OCI-M1 (cell line): ENCODE data around the gene CIITA.

Experiments
- DNase-seq: peaks from one replicate; lab custom pipeline; 2025; lab: John Stamatoyannopoulos, UW

The CIITA gene

GRCh38 chr16:10878644-10879501 lies 1.9 kb downstream of the CIITA start:
- DNase-seq = peak; percentile 85

DNA sequence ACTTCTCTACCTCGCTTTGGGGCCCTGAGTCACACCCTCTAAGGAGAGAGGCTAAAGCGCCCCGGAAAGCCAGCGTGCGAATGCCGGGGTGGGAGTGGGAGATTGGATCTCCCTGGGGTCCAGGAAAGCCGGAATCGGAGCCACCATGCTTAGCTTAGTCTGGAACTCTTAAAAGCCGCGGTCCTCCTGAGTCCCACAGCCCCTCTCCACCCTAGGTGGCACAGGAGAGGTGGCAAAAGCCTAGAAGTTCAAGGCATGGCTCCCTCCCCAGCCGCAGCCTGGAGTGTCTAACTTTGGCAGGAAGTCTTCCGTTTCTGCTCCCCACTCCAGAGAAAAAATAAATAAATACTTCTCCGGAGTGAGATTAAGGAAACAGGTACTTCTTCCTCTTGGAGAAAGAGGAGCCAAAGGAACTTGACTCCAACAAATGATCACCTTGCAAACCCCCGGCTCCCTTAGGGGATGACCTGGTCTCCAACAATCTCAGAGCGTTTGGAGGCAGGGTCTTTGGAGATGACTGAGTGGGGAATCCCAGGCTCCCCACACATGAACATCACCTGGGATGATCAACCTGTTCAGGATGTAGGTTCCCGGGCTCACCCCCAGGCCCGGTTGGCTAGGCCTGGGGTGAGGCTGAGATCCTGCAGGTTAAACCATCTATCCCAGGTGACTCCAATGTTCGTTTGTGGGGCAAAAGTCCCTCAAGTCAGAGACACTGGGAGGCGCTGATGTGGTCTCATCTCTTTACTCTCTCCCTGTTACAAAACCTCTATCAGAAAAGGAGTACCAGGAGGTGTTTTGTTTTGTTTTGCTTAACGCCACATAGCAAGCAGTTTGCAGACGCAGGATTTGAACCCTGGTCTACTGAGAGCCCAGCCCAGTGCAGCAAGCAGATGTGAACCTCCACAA lies 2.9 kb downstream of the CIITA start:
- peak; percentile 38 for DNase-seq

- peak; percentile 38 for DNase-seq
Measured at GRCh38 chr16:10880594-10881452, 3.8 kb downstream of the CIITA start.

DNA sequence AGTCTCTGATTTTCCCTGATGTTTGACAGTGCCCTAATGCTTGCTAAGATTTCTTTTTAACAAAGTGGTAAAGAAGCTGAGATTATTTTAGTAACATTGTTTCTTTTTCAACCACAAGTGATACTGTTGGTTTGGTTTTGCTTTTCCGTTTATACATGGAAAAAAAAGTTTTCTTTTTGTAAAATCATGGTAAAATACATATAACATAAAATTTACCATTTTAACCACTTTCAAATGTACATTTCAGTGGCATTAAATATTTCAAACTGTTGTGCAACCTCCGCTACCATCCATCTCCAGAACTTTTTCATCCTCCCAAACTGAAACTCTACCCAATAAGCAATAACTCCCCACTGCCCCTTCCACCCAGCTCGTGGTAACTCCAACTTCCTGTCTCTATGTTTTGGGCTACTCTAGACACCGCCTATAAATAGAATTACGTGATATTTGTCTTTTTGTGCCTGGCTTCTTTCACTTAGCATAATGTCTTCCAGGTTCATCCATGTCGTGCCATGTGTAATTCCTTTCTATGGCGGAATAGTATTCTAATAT lies 4.6 kb downstream of the CIITA start:
- no peak for DNase-seq

- DNase-seq = peak; percentile 47
Measured at GRCh38 chr16:10883004-10883403, 6.0 kb downstream of the CIITA start.

GRCh38 chr16:10885246-10885645 lies 8.2 kb downstream of the CIITA start:
- DNase-seq = no peak

- no peak for DNase-seq
Measured at GRCh38 chr16:10888320-10888937, 11.4 kb downstream of the CIITA start.

GRCh38 chr16:10889855-10890254 lies 12.9 kb downstream of the CIITA start:
- DNase-seq = no peak

DNA sequence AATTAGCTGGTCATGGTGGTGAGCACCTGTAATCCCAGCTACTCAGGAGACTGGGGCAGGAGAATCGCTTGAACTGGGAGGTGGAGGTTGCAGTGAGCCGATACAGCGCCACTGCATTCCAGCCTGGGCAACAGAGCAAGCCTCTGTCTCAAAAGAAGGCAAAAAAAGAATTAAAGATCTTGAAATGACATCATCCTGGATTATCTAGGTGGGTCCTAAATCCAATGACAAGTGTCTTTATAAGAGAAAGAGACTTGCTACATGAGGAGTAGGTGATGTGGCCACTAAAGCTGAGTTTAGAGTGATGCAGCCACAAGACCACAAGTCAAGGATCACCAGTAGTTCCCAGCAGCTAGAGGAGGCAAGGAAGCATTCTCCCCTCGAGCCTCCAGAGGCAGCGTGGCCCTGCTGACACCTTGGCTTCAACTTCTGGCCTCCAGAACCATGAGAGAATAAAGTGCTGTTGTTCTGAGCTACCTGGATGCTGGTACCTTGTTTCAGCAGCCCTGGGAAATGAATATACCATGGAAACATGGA lies 15.8 kb downstream of the CIITA start:
- no peak for DNase-seq

GRCh38 chr16:10895053-10895946 lies 18.3 kb downstream of the CIITA start:
- peak; percentile 50 for DNase-seq

DNA sequence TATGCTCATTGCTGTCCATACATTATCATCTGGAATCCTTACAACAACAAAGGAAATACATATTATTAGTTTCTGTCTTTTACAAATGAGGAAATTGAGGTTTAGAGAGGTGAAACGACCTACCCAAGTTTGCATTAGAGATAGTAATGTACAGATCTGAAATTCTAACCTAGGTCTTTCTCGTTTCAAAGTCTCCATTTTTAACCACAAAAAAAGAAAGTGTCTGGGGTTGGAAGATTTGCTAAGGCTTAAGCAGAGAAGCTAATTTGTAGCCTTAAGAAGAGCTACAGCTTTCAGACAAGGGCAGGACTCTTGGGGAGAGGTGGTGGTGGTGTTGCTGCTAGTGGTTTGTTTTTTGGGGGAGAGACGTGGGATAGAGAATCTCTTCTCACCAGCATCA lies 19.2 kb downstream of the CIITA start:
- no peak for DNase-seq

GRCh38 chr16:10896723-10897122 lies 19.7 kb downstream of the CIITA start:
- DNase-seq = no peak

DNA sequence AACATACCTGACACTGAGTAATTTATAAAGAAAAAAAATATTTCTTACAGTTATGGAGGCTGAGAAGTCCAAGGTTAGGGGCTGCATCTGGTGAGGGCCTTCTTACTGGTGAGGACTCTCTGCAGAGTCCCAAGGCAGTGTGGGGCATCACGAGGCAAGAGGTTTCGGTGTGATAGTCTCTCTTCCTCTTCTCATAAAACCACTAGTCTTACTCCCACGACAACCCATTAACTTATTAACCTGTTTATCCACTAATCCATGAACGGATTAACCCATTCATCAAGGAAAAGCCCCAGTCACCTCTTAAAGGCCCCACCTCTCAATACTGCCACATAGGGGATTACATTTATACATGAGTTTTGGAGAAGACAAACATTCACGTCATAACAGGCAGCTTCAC lies 20.1 kb downstream of the CIITA start:
- DNase-seq = no peak

DNA sequence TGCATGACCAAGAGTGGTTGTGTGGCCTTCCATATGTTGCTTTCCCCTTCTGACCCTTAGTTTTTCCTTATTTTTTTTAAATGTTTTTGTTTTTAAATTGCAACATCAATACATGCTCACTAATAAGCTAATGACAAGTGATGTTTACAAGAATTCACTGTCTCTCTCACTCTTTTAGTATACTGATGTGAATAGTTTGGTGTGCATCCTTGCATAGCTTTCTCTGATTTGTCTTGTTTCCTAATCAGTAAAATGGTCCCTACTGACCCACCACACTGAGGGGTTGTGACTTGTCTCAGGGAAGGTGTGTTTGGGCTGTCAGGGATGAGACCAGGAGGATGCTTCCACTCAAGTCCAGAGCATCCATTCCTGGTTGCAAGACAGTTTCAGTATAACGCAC lies 26.0 kb downstream of the CIITA start:
- DNase-seq = no peak

DNA sequence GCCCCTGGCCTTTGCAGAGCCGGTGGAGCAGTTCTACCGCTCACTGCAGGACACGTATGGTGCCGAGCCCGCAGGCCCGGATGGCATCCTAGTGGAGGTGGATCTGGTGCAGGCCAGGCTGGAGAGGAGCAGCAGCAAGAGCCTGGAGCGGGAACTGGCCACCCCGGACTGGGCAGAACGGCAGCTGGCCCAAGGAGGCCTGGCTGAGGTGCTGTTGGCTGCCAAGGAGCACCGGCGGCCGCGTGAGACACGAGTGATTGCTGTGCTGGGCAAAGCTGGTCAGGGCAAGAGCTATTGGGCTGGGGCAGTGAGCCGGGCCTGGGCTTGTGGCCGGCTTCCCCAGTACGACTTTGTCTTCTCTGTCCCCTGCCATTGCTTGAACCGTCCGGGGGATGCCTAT lies 29.5 kb downstream of the CIITA start:
- no peak for DNase-seq

DNA sequence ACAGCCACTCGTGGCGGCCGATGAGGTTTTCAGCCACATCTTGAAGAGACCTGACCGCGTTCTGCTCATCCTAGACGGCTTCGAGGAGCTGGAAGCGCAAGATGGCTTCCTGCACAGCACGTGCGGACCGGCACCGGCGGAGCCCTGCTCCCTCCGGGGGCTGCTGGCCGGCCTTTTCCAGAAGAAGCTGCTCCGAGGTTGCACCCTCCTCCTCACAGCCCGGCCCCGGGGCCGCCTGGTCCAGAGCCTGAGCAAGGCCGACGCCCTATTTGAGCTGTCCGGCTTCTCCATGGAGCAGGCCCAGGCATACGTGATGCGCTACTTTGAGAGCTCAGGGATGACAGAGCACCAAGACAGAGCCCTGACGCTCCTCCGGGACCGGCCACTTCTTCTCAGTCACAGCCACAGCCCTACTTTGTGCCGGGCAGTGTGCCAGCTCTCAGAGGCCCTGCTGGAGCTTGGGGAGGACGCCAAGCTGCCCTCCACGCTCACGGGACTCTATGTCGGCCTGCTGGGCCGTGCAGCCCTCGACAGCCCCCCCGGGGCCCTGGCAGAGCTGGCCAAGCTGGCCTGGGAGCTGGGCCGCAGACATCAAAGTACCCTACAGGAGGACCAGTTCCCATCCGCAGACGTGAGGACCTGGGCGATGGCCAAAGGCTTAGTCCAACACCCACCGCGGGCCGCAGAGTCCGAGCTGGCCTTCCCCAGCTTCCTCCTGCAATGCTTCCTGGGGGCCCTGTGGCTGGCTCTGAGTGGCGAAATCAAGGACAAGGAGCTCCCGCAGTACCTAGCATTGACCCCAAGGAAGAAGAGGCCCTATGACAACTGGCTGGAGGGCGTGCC lies 30.1 kb downstream of the CIITA start:
- no peak for DNase-seq

DNA sequence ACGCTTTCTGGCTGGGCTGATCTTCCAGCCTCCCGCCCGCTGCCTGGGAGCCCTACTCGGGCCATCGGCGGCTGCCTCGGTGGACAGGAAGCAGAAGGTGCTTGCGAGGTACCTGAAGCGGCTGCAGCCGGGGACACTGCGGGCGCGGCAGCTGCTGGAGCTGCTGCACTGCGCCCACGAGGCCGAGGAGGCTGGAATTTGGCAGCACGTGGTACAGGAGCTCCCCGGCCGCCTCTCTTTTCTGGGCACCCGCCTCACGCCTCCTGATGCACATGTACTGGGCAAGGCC lies 30.7 kb downstream of the CIITA start:
- no peak for DNase-seq

DNA sequence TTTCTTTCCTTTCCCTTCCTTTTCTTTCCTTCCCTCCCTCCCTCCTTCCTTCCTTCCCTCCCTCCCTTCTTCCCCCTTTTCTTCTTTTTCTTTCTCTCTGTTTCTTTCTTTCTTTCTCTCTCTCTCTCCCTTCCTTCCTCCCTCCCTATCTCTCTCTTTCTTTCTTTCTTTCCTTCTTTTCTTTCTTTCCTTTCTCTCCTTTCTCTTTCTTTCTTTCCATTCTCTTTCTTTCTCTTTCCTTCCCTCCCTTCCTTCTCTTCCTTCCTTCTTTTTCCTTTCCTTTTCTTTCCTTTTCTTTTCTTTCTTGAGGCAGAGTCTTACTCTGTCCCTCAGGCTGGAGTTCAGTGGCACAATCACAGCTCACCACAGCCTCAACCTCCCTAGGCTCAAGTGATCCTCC lies 34.3 kb downstream of the CIITA start:
- no peak for DNase-seq

DNA sequence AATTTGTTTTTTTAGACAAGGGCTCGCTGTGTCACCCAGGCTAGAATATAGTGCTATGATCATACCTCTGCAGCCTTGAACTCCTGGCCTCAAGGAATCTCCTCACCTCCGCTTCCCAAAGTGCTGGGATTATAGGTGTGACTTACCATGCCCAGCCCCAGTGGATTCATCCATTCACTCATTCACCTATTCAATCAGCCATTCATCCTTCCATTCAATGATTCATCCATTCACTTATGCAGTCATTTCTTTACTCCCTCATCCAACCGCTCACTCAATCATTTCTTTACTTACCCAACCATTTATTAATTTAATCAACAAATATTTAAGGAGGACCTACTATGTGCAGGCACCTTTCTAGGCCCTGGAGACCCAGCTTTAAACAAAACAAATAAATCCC lies 39.5 kb downstream of the CIITA start:
- no peak for DNase-seq
